ENCODE data around the gene PRR16. TPM values are rescaled to one million over a fixed set of nuclear protein-coding genes. Genes with fewer than 3 reads are reported as not detected.

PRR16 gene
- total and polyA plus RNA-seq, 2 of the 13 experiments (the other 11 are each of a cell fraction or from before 2014, with no cell fraction given) = not detected

GRCh38 chr5:120610145-120610544 lies 146.0 kb downstream of the PRR16 start:
- Histone ChIP-seq H3K9me3 (ENCODE audit: low read length) (peaks cover 9% of the 10 kb centered on the region), H3K4me2 (ENCODE audit: low read depth, low read length) (no peak overlapping the region), H3K4me3 (replicated peaks in 1 of 3; ENCODE audit: insufficient read depth in 1 of 3, low read depth in 2 of 3, low read length in 3 of 3) (no peak overlapping the region), H3K27me3 (ENCODE audit: control insufficient read depth in 1 of 2, insufficient read depth in 2 of 2, low read length in 2 of 2) (no peaks in the 10 kb centered on the region), H4K20me1 (ENCODE audit: insufficient read depth, low read length) (no peaks in the 10 kb centered on the region), H3K36me3 (replicated peaks in 1 of 2; ENCODE audit: control insufficient read depth in 1 of 2, insufficient read depth in 2 of 2, low read length in 2 of 2) (no peaks in the 10 kb centered on the region), H3K27ac (ENCODE audit: extremely low read length, insufficient read depth, low read length) (no peak overlapping the region), H3K79me2 (ENCODE audit: insufficient read depth, low read length) (no peaks in the 10 kb centered on the region), H3K9ac (ENCODE audit: insufficient read depth, low read depth, low read length) (no peak overlapping the region), H3K4me1 (ENCODE audit: insufficient read depth, low read length) (no peaks in the 10 kb centered on the region), H2AFZ (ENCODE audit: low read length) (no peak overlapping the region)
- DNase-seq (ENCODE audit: low spot score) (no peak), FAIRE-seq (no peak), ATAC-seq (no peak)
- intact Hi-C loops (cut with micrococcal nuclease; ENCODE audit: unreplicated experiment) = no loop called here
- no TSS peak for BruUV-seq (replicated peaks)
- TF ChIP-seq CREBL2 (CRISPR knock-in tag; IDR thresholded peaks at IDR 0.05; ENCODE audit: borderline replicate concordance) = no peak
- no peak for TF ChIP-seq ELF4 (CRISPR knock-in tag; IDR thresholded peaks at IDR 0.05; ENCODE audit: borderline replicate concordance)
- TF ChIP-seq EED (CRISPR knock-in tag; IDR thresholded peaks at IDR 0.05) = no peak
- TF ChIP-seq ZNF563 (CRISPR knock-in tag; IDR thresholded peaks at IDR 0.05) = no peak
- TF ChIP-seq, protein P1, sequence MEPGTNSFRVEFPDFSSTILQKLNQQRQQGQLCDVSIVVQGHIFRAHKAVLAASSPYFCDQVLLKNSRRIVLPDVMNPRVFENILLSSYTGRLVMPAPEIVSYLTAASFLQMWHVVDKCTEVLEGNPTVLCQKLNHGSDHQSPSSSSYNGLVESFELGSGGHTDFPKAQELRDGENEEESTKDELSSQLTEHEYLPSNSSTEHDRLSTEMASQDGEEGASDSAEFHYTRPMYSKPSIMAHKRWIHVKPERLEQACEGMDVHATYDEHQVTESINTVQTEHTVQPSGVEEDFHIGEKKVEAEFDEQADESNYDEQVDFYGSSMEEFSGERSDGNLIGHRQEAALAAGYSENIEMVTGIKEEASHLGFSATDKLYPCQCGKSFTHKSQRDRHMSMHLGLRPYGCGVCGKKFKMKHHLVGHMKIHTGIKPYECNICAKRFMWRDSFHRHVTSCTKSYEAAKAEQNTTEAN (CRISPR knock-in tag; conservative IDR thresholded peaks at IDR 0.05) = no peak
- in situ Hi-C loops (cut with HindIII; ENCODE audit: extremely low pct_ligation_motif_present, low pct_unique_long_range_greater_than_20kb) = no loop called here
- WGBS (ENCODE audit: low lambda C conversion rate) = 0% methylated on average over 2 of the region's 2 CpGs
- CTCF ChIA-PET (ENCODE audit: low intra/inter-chr PET ratio, low total read pairs) = no interaction called here
- POLR2A ChIA-PET = no interaction called here

DNA sequence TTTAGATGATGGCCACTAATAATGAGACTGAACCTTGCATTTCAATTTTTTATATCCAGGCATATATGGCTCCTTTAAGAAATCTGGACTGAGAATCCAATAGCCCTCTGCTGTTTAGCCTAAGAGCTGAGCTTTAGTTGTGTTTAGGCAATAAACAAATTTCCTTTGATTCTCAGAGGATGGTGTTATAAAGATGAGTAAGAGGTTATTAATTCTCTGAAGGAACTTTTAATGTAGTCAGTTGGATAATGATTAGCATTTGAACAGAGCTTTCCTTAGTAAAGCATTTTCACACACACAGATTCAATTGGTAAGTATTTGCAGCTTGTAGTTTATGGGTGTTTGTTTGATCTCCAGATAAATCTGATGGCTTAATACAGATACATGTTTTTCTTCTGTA lies 149.6 kb downstream of the PRR16 start:
- Histone ChIP-seq H3K36me3 (replicated peaks in 1 of 2; ENCODE audit: control insufficient read depth in 1 of 2, insufficient read depth in 2 of 2, low read length in 2 of 2) (no peaks in the 10 kb centered on the region), H4K20me1 (ENCODE audit: insufficient read depth, low read length) (no peaks in the 10 kb centered on the region), H3K27ac (ENCODE audit: extremely low read length, insufficient read depth, low read length) (no peak overlapping the region), H3K4me3 (replicated peaks in 1 of 3; ENCODE audit: insufficient read depth in 1 of 3, low read depth in 2 of 3, low read length in 3 of 3) (no peak overlapping the region), H3K9me3 (ENCODE audit: low read length) (no peaks in the 10 kb centered on the region), H2AFZ (ENCODE audit: low read length) (no peak overlapping the region), H3K27me3 (ENCODE audit: control insufficient read depth in 1 of 2, insufficient read depth in 2 of 2, low read length in 2 of 2) (no peaks in the 10 kb centered on the region), H3K79me2 (ENCODE audit: insufficient read depth, low read length) (no peaks in the 10 kb centered on the region), H3K9ac (ENCODE audit: insufficient read depth, low read depth, low read length) (no peak overlapping the region), H3K4me1 (ENCODE audit: insufficient read depth, low read length) (no peaks in the 10 kb centered on the region), H3K4me2 (ENCODE audit: low read depth, low read length) (no peak overlapping the region)
- DNase-seq (ENCODE audit: low spot score) = no peak
- ATAC-seq = no peak
- in situ Hi-C loops (cut with HindIII; ENCODE audit: extremely low pct_ligation_motif_present, low pct_unique_long_range_greater_than_20kb) (no loop called here), intact Hi-C loops (cut with micrococcal nuclease; ENCODE audit: unreplicated experiment) (no loop called here)
- POLR2A ChIA-PET = no interaction called here
- no TSS peak for BruUV-seq (replicated peaks)
- no peak for FAIRE-seq
- CTCF ChIA-PET (ENCODE audit: low intra/inter-chr PET ratio, low total read pairs) = no interaction called here
- TF ChIP-seq MYNN (CRISPR knock-in tag; IDR thresholded peaks at IDR 0.05; ENCODE audit: low read depth) = no peak
- no peak for TF ChIP-seq TP53 (CRISPR knock-in tag; conservative IDR thresholded peaks at IDR 0.05)
- no peak for TF ChIP-seq ARID5B (CRISPR knock-in tag; IDR thresholded peaks at IDR 0.05)
- TF ChIP-seq TARDBP (CRISPR knock-in tag; IDR thresholded peaks at IDR 0.05) = no peak
- TF ChIP-seq RBFOX2 (IDR thresholded peaks at IDR 0.05; ENCODE audit: low read depth, low read length) = no peak
- TF ChIP-seq CBX2 (IDR thresholded peaks at IDR 0.05; ENCODE audit: low read depth, low read length) = no peak
- no peak for TF ChIP-seq CBX2 (CRISPR knock-in tag; IDR thresholded peaks at IDR 0.05; ENCODE audit: low read depth)
- no peak for TF ChIP-seq ZMYM4 (CRISPR knock-in tag; IDR thresholded peaks at IDR 0.05)
